ENCODE data around the gene CARF. TPM values are rescaled to one million over a fixed set of nuclear protein-coding genes. Genes with fewer than 3 reads are reported as not detected.

CARF gene
- polyA plus RNA-seq, 1 of the 3 experiments (the other 2 are of a cell fraction): 4.6 TPM

GRCh38 chr2:203033395-203033794 lies 121.3 kb downstream of the CARF start:
- Histone ChIP-seq H3K9me3 (no peaks in the 10 kb centered on the region), H3K27ac (ENCODE audit: low read depth in 2 of 2, low read length in 1 of 2) (no peak overlapping the region), H3K9me2 (no peaks in the 10 kb centered on the region), H3F3A (replicated peaks; ENCODE audit: insufficient read depth) (peaks cover 3% of the 10 kb centered on the region), H3K4me1 (ENCODE audit: control insufficient read depth in 1 of 2, insufficient read depth in 2 of 2, low read depth in 1 of 2, low read length in 1 of 2) (no peaks in the 10 kb centered on the region; a peak in 1 of 4 replicates), H3K9ac (no peak overlapping the region), H3K4me3 (ENCODE audit: low read depth in 2 of 2, low read length in 1 of 2) (no peak overlapping the region), H3K79me2 (ENCODE audit: insufficient read depth) (peaks cover 73% of the 10 kb centered on the region; the same call in 1 of the 2 replicates), H3K36me3 (replicated peaks in 1 of 2; ENCODE audit: control insufficient read depth in 1 of 2, insufficient read depth in 2 of 2, low read length in 1 of 2) (peaks cover 0 to 8% of the 10 kb centered on the region in 2 experiments), H2AFZ (ENCODE audit: low read depth) (no peak overlapping the region), H3K4me2 (no peak overlapping the region), H4K20me1 (ENCODE audit: insufficient read depth) (no peaks in the 10 kb centered on the region), H3K27me3 (ENCODE audit: insufficient read depth) (no peaks in the 10 kb centered on the region)
- DNase-seq: no peak
- ChIA-PET POLR2A (no interaction called here), CTCF (interaction anchor here (1.0 kb wide), 1 partner anchor 15 kb away, joined by 3 read pairs; no protein-coding TSS in a partner anchor)
- TF ChIP-seq CTCF (IDR thresholded peaks at IDR 0.05) (no peak), TCF12 (IDR thresholded peaks at IDR 0.05) (no peak), TAF1 (IDR thresholded peaks at IDR 0.05; ENCODE audit: borderline replicate concordance, low read depth, low read length) (no peak), RCOR1 (IDR thresholded peaks at IDR 0.05; ENCODE audit: low read length) (no peak), FOXM1 (IDR thresholded peaks at IDR 0.05; ENCODE audit: low read depth) (no peak), REST (IDR thresholded peaks at IDR 0.05; ENCODE audit: low read depth, low read length) (no peak), CHD2 (IDR thresholded peaks at IDR 0.05; ENCODE audit: low read length, partially characterized antibody) (no peak), POLR2AphosphoS5 (IDR thresholded peaks at IDR 0.05; ENCODE audit: low read depth, low read length) (no peak), GATA2 (CRISPR knock-in tag; IDR thresholded peaks at IDR 0.05) (no peak), ZBTB33 (IDR thresholded peaks at IDR 0.05; ENCODE audit: borderline replicate concordance, low read depth) (no peak), MAX (IDR thresholded peaks at IDR 0.05; ENCODE audit: low read depth) (no peak), JUND (IDR thresholded peaks at IDR 0.05) (no peak), FOSL2 (IDR thresholded peaks at IDR 0.05; ENCODE audit: borderline replicate concordance, low read depth) (no peak), EZH2phosphoT487 (IDR thresholded peaks at IDR 0.05; ENCODE audit: borderline replicate concordance, low read depth) (no peak), FOXJ3 (CRISPR knock-in tag; IDR thresholded peaks at IDR 0.05) (no peak), MXI1 (IDR thresholded peaks at IDR 0.05; ENCODE audit: low read depth, low read length) (no peak)

Data from SK-N-SH (cell line).